Hepatocyte (in vitro differentiated cells): ENCODE data around the gene UPK2. TPM values are rescaled to one million over a fixed set of nuclear protein-coding genes. Genes with fewer than 3 reads are reported as not detected.

Experiments
- DNase-seq: peaks from one replicate; pipeline ENCODE4 v3.0.0-alpha.2; 2016; ENCODE audit warnings: low spot score
- H2AFZ ChIP-seq: fragments of 200-600 bp; sonication (generic); 2 replicates; pipeline ENCODE4 v1.6.0; 2016; ENCODE audit warnings: antibody characterized with exemption, mild to moderate bottlenecking
- H3K27ac ChIP-seq: fragments of 200-600 bp; sonication (generic); 2 replicates; pipeline ENCODE4 v1.5.1; 2016; ENCODE audit warnings: mild to moderate bottlenecking
- H3K27me3 ChIP-seq: fragments of 200-600 bp; sonication (generic); 2 replicates; pipeline ENCODE4 v1.6.1; 2016
- H3K36me3 ChIP-seq: fragments of 200-600 bp; sonication (generic); replicated peaks from 2 replicates; pipeline ENCODE4 v1.5.1; 2016; ENCODE audit warnings: low read depth; ENCODE audit not compliant: insufficient read depth
- H3K4me1 ChIP-seq: fragments of 200-600 bp; sonication (generic); 2 replicates; pipeline ENCODE4 v1.5.1; 2016; ENCODE audit warnings: mild to moderate bottlenecking, moderate library complexity; ENCODE audit not compliant: insufficient read depth
- H3K4me2 ChIP-seq: fragments of 200-600 bp; sonication (generic); 2 replicates; pipeline ENCODE4 v1.6.0; 2016
- H3K4me3 ChIP-seq: fragments of 200-600 bp; sonication (generic); 2 replicates; pipeline ENCODE4 v1.5.1; 2016; ENCODE audit warnings: mild to moderate bottlenecking
- H3K79me2 ChIP-seq: fragments of 200-600 bp; sonication (generic); 2 replicates; pipeline ENCODE4 v1.6.0; 2017; ENCODE audit warnings: mild to moderate bottlenecking
- H3K9me2 ChIP-seq: fragments of 200-600 bp; sonication (generic); replicated peaks from 2 replicates; pipeline ENCODE4 v1.6.0; 2017; ENCODE audit warnings: mild to moderate bottlenecking; ENCODE audit not compliant: insufficient read depth
- H3K9me3 ChIP-seq: fragments of 200-600 bp; sonication (generic); 2 replicates; pipeline ENCODE4 v1.5.1; 2016; ENCODE audit warnings: low read depth, mild to moderate bottlenecking
- H4K20me1 ChIP-seq: fragments of 200-600 bp; sonication (generic); 2 replicates; pipeline ENCODE4 v1.6.0; 2016; ENCODE audit warnings: mild to moderate bottlenecking; ENCODE audit not compliant: insufficient read depth, poor library complexity, severe bottlenecking
- CTCF ChIP-seq: fragments of 200-600 bp; sonication (generic); IDR thresholded peaks from 2 replicates; pipeline ENCODE4 v1.5.1; 2016; ENCODE audit warnings: antibody characterized with exemption, mild to moderate bottlenecking; ENCODE audit not compliant: poor library complexity
- EZH2 ChIP-seq: fragments of 200-600 bp; sonication (generic); IDR thresholded peaks from 2 replicates; pipeline ENCODE4 v1.6.1; 2016; ENCODE audit warnings: antibody characterized with exemption, mild to moderate bottlenecking, borderline replicate concordance
- EZH2phosphoT487 ChIP-seq: fragments of 200-600 bp; sonication (generic); IDR thresholded peaks from one replicate; pipeline ENCODE4 v1.6.1; 2018; ENCODE audit warnings: antibody characterized with exemption, mild to moderate bottlenecking, low read depth, moderate library complexity; ENCODE audit not compliant: unreplicated experiment, severe bottlenecking
- WGBS: methylation state at CpG from one replicate; pipeline ENCODE4 v1.1.6; 2016; ENCODE audit warnings: low lambda C conversion rate; ENCODE audit errors: missing lambda C conversion rate; 5-methylcytosine and 5-hydroxymethylcytosine counted together
- polyA plus RNA-seq: library from polyadenylated mRNA; unstranded; fragments of >200 nt; fragmentation: Nextera tagmentation; extraction: Ambion mirVana; gene quantifications from 2 replicates; pipeline ENCODE4 v1.2.1, GENCODE V29; 2016
- total RNA-seq: library from RNA; depleted of rRNA; stranded (reverse); fragments of >200 nt; gene quantifications from 2 replicates; pipeline ENCODE4 v1.2.3, GENCODE V29; 2014

UPK2 gene
- total and polyA plus RNA-seq, 2 experiments from 2014 or later = 2.2 to 55.3 TPM

GRCh38 chr11:118956847-118957469 is 860 bp downstream of the UPK2 start:
- H3K27ac ChIP-seq = no peak overlapping the region
- H2AFZ ChIP-seq = no peak overlapping the region
- no peaks in the 10 kb centered on the region for H3K79me2 ChIP-seq
- H4K20me1 ChIP-seq = no peaks in the 10 kb centered on the region
- no peak overlapping the region for H3K4me3 ChIP-seq
- no peak overlapping the region for H3K4me2 ChIP-seq
- no peaks in the 10 kb centered on the region for H3K9me2 ChIP-seq
- TF ChIP-seq EZH2phosphoT487 = no peak
- TF ChIP-seq CTCF = no peak
- TF ChIP-seq EZH2 = no peak
- 60% methylated on average over 14 of the region's 14 CpGs for WGBS
- no peaks in the 10 kb centered on the region for H3K9me3 ChIP-seq
- no peaks in the 10 kb centered on the region for H3K27me3 ChIP-seq
- H3K4me1 ChIP-seq = no peaks in the 10 kb centered on the region
- H3K36me3 ChIP-seq = no peaks in the 10 kb centered on the region
- no peak for DNase-seq

GRCh38 chr11:118957549-118957948 is 1.5 kb downstream of the UPK2 start:
- Histone ChIP-seq H2AFZ (no peak overlapping the region), H3K79me2 (no peaks in the 10 kb centered on the region), H3K9me2 (no peaks in the 10 kb centered on the region), H4K20me1 (no peaks in the 10 kb centered on the region), H3K4me3 (no peak overlapping the region), H3K4me1 (no peaks in the 10 kb centered on the region), H3K27me3 (no peaks in the 10 kb centered on the region), H3K27ac (no peak overlapping the region), H3K9me3 (no peaks in the 10 kb centered on the region), H3K4me2 (no peak overlapping the region), H3K36me3 (no peaks in the 10 kb centered on the region)
- TF ChIP-seq CTCF (no peak), EZH2phosphoT487 (no peak), EZH2 (no peak)
- 85% methylated on average over 11 of the region's 11 CpGs for WGBS
- no peak for DNase-seq

- no peak for TF ChIP-seq EZH2
- no peak for TF ChIP-seq CTCF
- no peak for TF ChIP-seq EZH2phosphoT487
- Histone ChIP-seq H3K4me2 (no peak overlapping the region), H4K20me1 (no peaks in the 10 kb centered on the region), H2AFZ (no peak overlapping the region), H3K36me3 (no peaks in the 10 kb centered on the region), H3K27me3 (no peaks in the 10 kb centered on the region), H3K4me3 (no peak overlapping the region), H3K79me2 (no peaks in the 10 kb centered on the region), H3K4me1 (no peaks in the 10 kb centered on the region), H3K9me2 (no peaks in the 10 kb centered on the region), H3K27ac (no peak overlapping the region), H3K9me3 (no peaks in the 10 kb centered on the region)
- DNase-seq = no peak
- 89% methylated on average over 8 of the region's 8 CpGs for WGBS
Measured at GRCh38 chr11:118957968-118958367, 1.9 kb downstream of the UPK2 start.

- Histone ChIP-seq H3K4me3 (no peak overlapping the region), H3K9me3 (no peaks in the 10 kb centered on the region), H3K9me2 (no peaks in the 10 kb centered on the region), H3K27me3 (no peaks in the 10 kb centered on the region), H3K4me2 (no peak overlapping the region), H3K36me3 (no peaks in the 10 kb centered on the region), H3K79me2 (no peaks in the 10 kb centered on the region), H4K20me1 (no peaks in the 10 kb centered on the region), H3K27ac (no peak overlapping the region), H2AFZ (no peak overlapping the region), H3K4me1 (no peaks in the 10 kb centered on the region)
- 93% methylated on average over 2 of the region's 2 CpGs for WGBS
- no peak for TF ChIP-seq CTCF
- no peak for TF ChIP-seq EZH2
- no peak for TF ChIP-seq EZH2phosphoT487
- DNase-seq = no peak
Measured at GRCh38 chr11:118958577-118958976, 2.5 kb downstream of the UPK2 start.
